ENCODE results near the gene ABHD8.
A peak's percentile ranks its signal among the peaks of the same experiment; 100 is the strongest.
"Not testable (repeated sequence)": the region's sequence is repeated elsewhere in the genome, so short reads cannot be mapped to it uniquely, and the experiment has no call there.

The ABHD8 gene

DNA sequence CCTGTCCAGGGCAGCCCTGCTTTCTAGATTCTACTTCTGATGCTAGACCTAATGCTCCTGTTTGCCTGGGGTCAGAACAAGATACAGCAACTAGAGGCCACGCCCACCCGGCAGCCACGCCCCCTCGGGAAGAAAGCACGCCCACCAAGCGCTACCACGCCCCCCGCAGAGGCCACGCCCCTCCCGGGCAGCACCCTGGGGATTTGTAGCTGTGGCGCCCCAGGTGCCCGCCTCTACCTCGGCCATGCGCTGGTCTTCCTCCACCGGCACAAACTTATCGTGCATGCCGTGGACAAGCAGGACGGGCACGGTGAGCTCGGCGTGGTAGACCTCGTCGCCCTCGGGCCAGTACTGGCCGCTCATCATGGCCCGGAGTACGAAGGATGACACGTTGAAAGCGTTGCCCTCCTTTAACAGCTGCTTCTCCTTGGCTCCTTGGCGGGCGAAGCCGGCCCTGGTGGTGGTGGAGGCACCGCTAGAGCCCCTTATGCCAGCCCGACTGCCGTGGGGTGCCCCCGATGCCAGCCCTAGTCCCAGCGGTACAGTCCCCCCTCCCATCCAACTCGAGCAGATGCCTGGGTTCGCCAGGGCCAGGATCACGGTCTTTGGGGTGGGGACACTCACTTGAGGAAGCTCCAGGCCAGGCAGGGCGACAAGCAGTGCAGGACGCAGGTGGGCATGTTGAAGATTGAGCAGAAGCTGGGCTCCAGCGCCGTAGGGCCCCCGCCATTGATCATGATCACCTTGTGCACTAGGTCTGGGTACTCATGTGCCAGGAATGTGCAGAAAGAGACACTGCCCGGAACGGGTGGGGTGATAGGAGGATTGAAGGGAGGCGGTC is 9.0 kb downstream of the ABHD8 start:
- peak; percentile 59 for DNase-seq

DNA sequence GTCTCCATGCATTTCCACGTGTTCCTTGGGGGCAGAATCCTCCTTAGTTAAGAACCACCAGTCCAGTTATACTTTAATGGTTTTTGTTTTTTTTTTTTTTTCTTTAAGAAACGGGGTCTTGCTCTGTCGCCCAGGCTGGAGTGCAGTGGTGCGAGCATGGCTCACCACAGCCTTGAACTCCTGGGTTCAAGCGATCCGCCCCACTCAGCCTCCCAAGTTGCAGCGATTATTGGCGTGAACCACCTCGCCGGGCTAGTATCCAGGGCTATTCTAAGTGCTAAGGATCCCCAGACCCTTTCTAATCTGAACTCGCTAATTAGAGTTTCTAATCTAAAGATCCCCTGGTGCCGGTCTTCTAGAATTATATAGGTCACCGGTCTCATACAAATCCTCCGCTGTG is 9.6 kb downstream of the ABHD8 start:
- no peak for DNase-seq

DNA sequence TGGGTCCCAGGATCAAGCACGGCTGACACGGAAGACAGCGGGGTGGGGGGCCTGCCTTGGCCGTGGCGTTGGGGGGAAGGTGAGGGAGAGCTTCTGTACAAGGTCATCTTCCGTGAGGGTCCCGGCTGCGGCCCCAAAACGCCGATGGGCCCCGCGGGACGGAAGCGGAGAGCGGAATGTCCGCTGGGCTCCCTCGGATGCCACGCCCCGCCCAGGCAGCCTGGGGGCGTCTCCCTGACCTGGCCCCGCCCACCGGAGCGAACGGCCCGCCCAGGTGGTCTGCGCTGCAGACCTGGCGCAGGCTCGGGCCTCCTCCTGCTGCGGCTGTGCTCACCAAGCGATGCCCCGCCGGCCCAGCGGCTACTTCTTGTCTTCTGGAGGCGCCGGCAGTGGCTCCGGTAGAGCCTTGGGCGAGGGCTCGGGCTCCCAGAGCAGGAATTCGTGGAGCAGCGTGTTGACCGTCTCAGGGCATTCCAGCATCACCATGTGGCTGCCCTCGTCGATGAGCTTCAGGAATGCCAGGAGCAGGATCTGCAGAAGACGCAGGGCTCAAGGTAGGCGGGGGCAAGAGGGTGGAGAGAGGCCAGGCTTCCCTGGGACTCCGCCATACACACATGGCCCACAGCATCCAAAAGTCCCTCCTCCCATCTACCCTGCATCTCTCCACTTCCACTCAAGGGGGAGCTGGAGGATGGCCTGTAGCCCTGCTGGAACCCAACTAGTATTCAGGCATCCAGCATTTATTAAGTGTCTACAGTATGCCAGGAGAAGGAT is 10.7 kb downstream of the ABHD8 start:
- DNase-seq = peak; percentile 85

DNA sequence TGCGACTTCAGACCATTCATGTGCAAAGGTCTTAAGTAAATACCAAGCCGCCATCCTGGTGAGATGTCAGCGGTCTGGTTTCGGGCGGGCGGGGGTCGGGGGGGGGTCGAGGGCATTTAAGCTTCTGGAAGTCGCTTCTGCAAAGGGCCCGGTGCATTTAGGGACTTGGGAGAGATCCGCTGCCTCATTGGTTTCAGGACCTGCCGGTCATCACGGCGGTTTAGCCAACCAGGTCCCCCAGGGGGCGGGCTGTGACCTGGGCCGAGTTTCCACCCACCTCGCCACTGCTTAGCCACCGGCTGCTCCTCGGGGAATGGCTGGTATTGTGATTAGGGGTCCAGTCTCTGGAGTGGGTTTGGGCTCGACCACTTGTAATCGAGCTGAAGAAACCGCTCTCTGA is 13.7 kb downstream of the ABHD8 start:
- DNase-seq = peak; percentile 39

DNA sequence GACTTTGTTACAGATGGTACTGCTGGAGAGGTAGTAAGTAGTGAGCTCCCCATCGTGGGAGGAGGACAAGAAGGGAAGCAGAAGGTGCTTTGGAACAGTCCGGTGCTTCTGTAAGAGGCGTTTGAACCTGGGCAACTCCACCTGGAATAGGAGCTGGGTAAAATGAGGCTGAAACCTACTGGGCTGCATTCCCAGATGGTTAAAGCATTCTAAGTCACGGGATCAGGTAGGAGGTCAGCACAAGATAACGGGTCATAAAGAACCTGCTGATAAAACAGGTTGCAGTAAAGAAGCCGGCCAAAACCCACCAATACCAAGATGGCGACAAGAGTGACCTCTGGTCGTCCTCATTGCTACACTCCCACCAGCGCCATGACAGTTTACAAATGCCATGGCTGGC is 16.5 kb downstream of the ABHD8 start:
- no peak for DNase-seq

DNA sequence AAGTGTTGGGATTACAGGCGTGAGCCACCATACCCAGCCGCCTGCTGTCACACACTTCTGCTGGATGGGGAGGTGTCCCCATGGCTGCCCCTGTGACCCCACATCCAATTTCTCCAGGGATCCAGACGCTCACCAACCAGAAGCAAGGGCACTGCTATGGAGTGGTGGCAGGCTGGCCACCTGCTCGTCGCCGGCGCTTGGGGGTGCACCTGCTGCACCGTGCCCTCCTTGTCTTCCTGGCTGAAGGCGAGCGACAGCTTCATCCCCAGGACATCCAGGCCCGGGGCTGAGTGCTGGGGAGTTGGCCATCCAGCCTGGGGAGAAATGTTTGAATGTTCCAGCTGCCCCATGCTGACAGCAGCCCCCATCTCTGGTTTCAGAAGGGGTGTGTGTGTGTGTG is 17.0 kb downstream of the ABHD8 start:
- DNase-seq = no peak

DNA sequence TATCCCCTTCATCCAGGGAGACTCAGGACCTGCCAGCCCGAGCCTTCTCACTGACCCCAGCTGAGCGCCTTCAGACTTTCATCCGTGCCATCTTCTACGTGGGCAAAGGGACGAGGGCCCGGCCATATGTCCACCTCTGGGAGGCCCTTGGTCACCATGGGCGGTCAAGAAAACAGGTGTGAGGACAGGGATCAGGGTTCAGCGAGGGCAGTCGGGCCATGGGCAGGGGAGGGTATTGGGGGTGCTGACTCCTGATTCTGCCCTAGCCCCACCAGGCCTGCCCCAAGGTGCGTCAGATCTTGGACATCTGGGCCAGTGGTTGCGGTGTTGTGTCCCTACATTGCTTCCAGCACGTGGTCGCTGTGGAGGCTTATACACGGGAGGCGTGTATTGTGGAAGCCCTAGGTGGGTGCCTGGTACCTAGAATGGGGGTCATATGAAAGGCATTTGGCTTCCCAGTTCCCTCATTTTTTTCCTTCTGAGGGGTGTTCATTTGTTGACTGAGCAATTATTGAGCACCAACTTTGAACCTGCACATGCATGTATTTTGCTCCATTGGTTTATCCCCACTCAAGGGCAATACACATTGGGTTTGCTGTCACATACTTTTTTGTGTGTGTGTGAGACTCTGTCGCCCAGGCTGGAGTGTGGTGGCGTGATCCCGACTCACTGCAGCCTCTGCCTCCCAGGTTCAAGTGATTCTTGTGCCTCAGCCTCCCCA is 17.6 kb downstream of the ABHD8 start:
- no peak for DNase-seq

DNA sequence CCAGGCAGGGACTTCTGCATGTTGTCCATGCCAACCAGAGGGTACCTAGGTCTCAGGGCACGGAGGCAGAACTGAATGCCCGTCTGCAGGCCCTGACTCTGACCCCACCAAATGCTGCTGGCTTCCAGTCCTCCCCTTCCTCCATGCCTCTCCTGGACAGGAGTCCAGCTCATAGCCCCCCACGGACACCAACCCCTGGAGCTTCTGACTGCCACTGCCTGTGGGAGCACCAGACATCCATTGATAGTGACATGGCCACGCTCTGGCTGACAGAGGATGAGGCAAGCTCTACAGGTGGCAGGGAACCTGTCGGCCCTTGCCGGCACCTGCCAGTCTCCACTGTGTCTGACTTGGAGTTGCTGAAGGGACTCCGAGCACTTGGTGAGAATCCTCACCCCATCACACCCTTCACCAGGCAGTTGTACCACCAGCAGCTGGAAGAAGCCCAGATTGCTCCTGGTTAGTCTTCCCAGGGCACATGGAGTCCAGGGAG is 19.7 kb downstream of the ABHD8 start:
- DNase-seq = no peak

DNA sequence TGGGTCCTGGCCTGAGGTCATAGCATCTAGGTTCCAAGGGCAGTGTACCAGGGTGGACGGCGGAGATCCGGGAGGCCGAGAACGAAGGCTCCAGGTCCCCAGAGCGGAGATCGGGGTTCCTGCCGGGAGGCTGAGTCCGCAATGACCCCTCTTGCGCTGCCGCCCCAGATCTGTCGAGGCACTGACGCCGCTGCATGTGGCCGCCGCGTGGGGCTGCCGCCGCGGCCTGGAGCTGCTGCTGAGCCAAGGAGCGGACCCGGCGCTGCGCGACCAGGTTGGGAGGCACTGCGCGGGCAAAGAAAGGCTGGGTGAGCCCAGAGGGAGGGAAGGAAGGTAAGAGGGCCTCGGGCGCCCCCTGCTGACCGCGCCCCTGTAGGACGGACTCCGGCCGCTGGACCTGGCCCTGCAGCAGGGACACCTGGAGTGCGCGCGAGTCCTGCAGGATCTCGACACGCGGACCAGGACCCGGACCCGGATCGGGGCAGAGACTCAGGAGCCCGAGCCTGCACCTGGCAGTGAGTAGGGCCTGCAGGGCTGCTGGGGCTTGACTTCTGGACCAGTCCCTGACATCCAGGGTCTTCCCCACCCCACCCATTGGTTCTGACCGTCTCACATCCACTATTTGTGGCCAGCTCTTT is 20.6 kb downstream of the ABHD8 start:
- peak; percentile 82 for DNase-seq

DNA sequence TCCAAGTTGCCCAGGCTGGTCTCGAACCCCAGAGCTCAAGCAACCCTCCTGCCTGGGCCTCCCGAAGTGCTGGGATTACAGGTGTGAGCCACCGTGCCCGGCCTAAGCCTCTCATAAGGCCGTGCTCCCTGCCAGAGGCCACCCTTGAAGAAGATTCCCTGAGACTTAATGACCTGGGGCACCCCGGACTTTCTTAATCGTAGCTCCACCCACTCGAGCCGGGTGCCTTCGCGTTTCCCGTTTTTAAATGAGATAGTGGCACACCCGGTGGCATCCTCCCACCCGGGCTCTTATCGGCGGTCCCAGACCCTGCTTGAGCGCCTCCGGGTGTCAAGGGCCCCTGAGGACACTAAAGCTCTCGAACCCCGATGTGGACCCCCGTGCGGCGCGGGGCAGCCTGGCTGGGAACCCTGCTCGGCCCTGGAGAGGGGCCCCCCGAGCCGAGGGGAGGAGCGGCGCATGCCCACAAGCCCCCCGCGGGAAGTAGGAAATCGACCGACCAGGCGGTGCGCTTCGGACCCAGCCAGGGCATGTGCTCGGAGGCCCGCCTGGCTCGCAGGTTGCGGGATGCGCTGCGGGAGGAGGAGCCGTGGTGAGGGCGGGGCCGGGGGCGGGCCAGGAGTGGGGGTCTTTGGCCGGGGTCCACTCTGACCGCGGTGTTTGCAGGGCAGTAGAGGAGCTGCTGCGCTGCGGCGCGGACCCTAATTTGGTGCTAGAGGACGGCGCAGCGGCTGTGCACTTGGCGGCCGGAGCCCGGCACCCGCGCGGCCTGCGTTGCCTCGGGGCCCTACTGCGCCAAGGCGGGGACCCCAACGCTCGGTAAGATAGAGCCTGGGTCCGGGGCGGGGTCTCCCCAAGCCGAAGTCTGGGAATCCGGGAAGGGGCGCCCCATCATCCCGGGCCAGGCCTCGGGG is 21.6 kb downstream of the ABHD8 start, which contains the start of gene ANKLE1:
Gene ANKLE1, plus strand, starts transcription at position 511 of the 914 bp plus-strand sequence. Its CDS starts 20 bp downstream, at position 531.
- DNase-seq = peak; percentile 21

DNA sequence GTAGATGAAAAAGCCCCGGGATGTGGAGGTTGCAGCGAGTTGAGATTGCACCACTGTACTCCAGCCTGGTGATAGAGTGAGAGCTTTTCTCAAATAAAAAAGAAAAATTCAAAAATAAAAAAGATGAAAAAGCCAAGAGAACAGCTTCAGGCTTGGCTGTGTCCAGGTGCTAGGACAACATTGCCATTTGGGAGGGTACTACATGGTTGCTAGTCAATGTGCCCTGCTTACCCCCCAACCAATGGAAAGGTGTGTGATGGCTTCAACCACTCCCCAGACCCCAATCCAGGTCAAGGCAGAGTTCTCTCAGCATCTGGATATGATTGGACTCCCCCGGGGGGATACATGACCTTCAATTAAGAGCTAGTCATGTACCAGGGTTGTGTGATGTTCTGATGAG is 23.8 kb downstream of the ABHD8 start:
- no peak for DNase-seq

DNA sequence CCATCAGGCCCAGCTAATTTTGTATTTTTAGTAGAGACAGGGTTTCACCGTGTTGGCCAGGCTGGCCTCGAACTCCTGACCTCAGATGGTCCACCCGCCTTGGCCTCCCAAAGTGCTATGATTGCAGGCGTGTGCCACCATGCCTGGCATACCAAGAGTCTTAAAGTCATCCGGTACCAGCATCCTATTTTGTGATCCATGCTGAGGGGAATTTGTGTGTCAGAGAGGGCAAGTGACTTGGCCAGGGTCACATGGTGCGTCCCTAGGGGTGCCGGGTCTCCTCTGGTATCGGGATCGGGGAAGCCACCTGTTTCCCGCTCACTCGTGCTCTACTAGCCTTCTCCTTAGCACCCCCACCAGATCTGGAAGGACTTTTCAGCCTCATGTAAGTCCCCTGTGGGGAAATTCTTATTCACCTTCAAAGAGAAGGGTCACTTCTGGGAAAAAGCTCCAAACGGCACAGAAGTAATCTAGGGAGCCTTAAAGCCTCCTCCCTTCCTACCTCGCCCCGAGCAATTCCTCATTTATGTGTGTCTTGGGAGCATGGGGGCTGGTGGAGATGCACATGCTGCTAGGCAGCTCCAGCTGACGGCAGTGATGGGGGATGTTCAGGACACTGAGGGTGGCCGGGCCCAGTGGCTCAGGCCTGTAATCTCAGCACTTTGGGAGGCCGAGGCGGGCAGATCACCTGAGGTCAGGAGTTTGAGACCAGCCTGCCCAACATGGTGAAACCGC is 27.6 kb downstream of the ABHD8 start:
- no peak for DNase-seq

DNA sequence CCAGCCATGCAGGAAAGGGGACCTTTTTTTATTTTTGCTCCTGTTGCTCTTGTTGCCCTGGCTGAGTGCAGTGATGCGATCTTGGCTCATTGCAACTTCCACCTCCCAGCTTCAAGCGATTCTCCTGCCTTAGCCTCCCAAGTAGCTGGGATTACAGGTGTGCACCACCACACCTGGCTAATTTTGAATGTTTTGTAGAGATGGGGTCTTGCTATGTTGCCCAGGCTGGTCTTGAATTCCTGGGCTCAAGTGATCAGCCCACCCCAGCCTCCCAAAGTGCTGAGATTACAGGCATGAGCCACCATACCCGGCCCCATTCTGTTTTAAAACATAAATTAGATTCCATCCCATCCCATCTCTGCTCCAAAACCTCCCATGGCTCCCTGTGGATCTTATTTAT is 28.3 kb downstream of the ABHD8 start:
- not testable (repeated sequence) for DNase-seq

DNA sequence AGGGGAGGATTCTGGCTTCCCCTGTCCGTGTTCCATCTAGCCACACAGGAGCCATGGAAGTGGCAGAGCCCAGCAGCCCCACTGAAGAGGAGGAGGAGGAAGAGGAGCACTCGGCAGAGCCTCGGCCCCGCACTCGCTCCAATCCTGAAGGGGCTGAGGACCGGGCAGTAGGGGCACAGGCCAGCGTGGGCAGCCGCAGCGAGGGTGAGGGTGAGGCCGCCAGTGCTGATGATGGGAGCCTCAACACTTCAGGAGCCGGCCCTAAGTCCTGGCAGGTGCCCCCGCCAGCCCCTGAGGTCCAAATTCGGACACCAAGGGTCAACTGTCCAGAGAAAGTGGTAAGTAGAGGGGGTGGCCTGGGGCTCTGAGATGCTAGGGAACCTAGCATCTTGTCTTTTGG is 34.5 kb downstream of the ABHD8 start:
- DNase-seq = no peak

DNA sequence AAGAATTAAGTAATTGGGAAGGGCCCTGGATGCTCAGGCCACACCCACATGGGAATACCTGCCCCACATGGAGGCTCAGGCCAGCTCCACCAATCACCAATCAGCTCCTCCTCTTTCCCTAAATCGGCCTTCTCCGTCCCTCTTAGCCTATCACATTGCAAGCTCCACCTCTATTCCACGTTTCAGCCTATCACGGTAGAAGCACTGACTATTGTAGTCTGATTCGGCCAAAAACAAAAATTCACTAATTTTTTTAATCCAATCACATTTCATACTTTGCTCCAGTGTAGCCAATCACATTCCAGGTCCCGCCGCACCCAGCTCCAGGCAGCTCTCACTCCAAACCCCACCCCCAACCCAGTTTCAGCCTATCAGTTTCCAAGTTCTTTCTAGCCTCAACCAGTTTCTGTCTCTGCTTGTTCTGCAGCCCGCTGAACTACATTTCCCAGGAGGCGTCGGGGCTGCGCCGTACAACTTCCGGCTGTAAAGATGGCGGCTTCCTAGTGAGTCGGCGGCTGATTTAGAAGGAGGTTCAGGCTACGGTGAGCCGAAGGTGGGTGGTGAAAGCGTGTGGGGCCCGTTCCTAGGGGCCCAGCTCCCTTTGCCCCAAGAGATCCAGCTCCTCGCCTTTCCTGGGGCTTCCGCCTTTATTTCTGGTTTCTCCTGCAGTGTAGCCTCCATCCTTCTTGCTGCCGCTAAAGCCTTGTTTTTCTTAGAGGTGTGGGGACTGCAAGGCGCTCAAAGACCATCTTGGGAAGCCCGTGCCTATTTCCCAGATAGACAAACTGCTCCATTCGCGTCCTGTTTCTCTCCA is 36.0 kb downstream of the ABHD8 start, which contains the start of gene BABAM1:
Gene BABAM1, plus strand, starts transcription at position 469 of the 814 bp plus-strand sequence. CDS start 1,364 bp downstream, outside the sequence.
- DNase-seq = peak; percentile 98

DNA sequence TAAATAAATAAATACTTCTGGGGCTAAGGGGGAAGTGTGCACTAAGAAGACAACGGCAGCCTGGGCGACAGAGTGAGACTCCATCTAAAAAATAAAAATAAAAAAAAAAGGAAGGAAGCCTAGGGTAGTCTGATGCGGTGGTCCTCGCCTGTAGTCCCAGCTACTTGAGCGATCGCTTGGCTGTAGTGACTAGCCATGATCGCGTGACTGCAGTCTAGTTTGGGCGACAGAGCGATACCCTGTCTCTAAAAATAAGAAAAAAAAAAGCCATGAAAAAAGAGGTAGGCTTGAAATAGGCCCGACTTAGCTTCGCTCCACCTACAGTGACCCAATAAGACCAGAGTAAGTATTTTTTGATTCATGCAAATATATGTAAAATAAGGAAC is 36.6 kb downstream of the ABHD8 start:
- DNase-seq = no peak

DNA sequence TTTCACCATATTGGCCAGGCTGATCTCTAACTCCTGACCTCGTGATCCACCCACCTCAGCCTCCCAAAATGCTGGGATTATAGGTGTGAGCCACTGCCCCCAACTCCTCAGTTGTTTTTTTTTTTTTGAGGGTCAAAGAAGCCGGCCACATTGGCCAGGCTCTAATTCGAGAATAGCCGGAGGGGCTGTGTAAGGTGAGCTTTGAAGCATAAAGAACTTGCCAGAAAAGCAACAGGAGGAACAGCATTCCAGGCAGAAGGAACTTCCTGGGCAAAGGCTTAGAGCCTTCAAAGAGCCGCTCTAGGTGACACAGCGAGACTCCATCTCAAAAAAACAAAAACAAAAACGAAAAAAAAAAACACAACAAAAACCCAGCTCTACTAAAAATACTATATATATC is 37.2 kb downstream of the ABHD8 start:
- no peak for DNase-seq

DNA sequence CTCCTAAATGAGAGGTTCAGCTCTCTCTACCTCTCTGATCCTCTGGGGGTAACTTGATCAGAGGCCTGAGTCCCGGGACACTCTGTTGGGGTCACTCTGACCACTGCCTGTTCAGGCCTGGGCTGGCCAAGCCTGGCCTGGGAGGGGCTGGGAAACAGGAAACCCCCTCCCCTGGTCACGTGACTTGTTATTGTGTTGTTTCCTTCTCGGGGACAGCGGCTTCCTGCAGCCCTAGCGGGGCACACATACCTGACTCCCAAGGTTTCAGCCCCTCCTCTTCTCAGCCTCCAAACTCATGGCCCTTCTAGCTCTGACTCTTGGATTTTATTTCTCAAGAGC is 38.6 kb downstream of the ABHD8 start, which contains the start of gene USHBP1:
Gene USHBP1, minus strand, starts transcription at position 105 of the 339 bp plus-strand sequence. CDS start 446 bp downstream, outside the sequence.
- DNase-seq = no peak

DNA sequence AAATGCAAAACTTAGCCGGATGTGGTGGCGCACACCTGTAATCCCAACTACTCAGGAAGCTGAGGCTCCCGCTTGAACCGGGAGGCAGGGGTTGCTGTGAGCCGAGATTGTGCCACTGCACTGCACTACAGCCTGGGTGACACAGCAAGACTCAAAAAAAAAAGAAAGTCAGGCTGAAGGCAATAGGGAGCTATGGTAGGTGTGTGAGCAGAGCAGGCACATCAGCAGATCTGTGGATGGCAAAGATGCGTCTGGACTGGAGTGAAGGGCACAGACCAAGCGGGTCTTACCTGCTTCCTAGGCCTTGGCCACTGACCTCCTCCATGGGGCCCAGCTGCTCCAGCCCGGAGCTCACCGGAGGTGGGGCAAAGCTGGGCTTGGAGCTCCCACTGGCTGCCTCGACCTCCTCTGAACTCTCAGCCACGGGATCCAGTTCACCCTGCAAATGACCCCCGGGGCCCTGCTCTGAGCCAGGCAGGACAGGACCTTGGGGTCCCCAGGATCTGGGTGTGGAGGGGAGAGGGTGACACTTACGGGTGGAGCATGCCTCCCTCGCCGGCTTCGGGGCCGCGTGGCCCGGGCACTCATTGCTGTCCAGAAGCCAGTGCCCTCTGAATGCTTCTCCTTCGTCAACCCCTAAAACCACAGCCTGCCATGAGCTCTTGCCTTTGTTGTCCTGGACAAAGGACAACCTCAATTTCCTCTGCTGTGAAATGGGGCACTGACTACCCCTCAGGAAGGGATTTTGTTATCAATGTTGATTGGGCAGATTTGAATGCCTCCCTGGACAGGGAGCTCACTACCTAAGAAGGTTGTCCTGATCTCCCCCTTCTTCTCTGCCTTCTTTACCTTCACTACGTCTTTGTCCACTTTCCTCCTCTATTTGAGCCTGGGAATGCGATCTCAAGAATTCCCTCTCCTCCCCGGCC is 39.2 kb downstream of the ABHD8 start:
- no peak for DNase-seq

All from CD4-positive, alpha-beta T cell treated with Interleukin-12 subunit alpha and Interleukin-12 subunit beta, for 1 hour (primary cell).